ENCODE results near the gene CCAR1.

- no peak for TF ChIP-seq USF2 (IDR thresholded peaks at IDR 0.05; ENCODE audit: borderline replicate concordance, low read depth, low read length)
- no peak for TF ChIP-seq ATF2 (IDR thresholded peaks at IDR 0.05; ENCODE audit: low read length)
- no peak for TF ChIP-seq PAX8 (IDR thresholded peaks at IDR 0.05)
- no peak for TF ChIP-seq CHD1 (IDR thresholded peaks at IDR 0.05; ENCODE audit: low read depth, low read length)
- TF ChIP-seq SMC3 (IDR thresholded peaks at IDR 0.05; ENCODE audit: borderline replicate concordance, low read length), result no peak
- no peak for TF ChIP-seq SP1 (IDR thresholded peaks at IDR 0.05; ENCODE audit: low read depth, low read length)
- TF ChIP-seq CREM (IDR thresholded peaks at IDR 0.05; ENCODE audit: low read depth), result no peak
- no peak for TF ChIP-seq NFYA (IDR thresholded peaks at IDR 0.05; ENCODE audit: borderline replicate concordance, low read depth, low read length)
- TF ChIP-seq IKZF1 (conservative IDR thresholded peaks at IDR 0.05), result no peak
- no peak for TF ChIP-seq CTCF (IDR thresholded peaks at IDR 0.05 in 2 of 3, conservative IDR thresholded peaks at IDR 0.05 in 1 of 3; ENCODE audit: control insufficient read depth in 2 of 3, extremely low read depth in 1 of 3, insufficient read depth in 1 of 3, low read depth in 3 of 3, low read length in 3 of 3)
- TF ChIP-seq EGR1 (IDR thresholded peaks at IDR 0.05; ENCODE audit: borderline replicate concordance in 1 of 2, low read depth in 2 of 2, low read length in 2 of 2), result no peak
- no peak for TF ChIP-seq TCF12 (IDR thresholded peaks at IDR 0.05; ENCODE audit: low read depth, low read length)
- no peak for TF ChIP-seq EZH2 (IDR thresholded peaks at IDR 0.05; ENCODE audit: borderline replicate concordance, control insufficient read depth, low read depth, low read length)
Measured at GRCh38 chr10:68732651-68733050, 11.6 kb downstream of the CCAR1 start.
